HEK293T (cell line): ENCODE results near the gene SPTA1.

Experiments used
- CTCF ChIA-PET: fragments of 350-600 bp; formaldehyde crosslinking; extraction: SDS; loops from one replicate; lab custom pipeline; 2021; ENCODE audit warnings: antibody characterized with exemption, inconsistent platforms; lab: Yijun Ruan, JAX
- POLR2A ChIA-PET: fragments of 350-600 bp; formaldehyde crosslinking; extraction: SDS; loops from one replicate; lab custom pipeline; 2020; ENCODE audit warnings: antibody characterized with exemption, inconsistent platforms; lab: Yijun Ruan, JAX
- DNase-seq: peaks from one replicate; pipeline ENCODE4 v3.0.0; 2012; ENCODE audit warnings: mixed read lengths; ENCODE audit errors: extremely low spot score
- ARNT ChIP-seq: fragments of 450-650 bp; IDR thresholded peaks from 2 replicates; pipeline ENCODE4 v1.6.1; 2017; ENCODE audit warnings: mild to moderate bottlenecking
- BHLHE40 ChIP-seq: fragments of 450-650 bp; IDR thresholded peaks from 2 replicates; pipeline ENCODE4 v1.6.1; 2016; ENCODE audit warnings: mild to moderate bottlenecking, moderate library complexity, borderline replicate concordance
- CTBP1 ChIP-seq: fragments of 450-650 bp; IDR thresholded peaks from 2 replicates; pipeline ENCODE4 v1.6.1; 2016; ENCODE audit warnings: borderline replicate concordance
- ELF4 ChIP-seq: fragments of 450-650 bp; IDR thresholded peaks from 2 replicates; pipeline ENCODE4 v1.6.1; 2017; ENCODE audit warnings: antibody characterized with exemption
- FOXA1 ChIP-seq: fragments of 450-650 bp; IDR thresholded peaks from 2 replicates; pipeline ENCODE4 v1.6.1; 2016; ENCODE audit warnings: mild to moderate bottlenecking
- FOXK2 ChIP-seq: fragments of 450-650 bp; IDR thresholded peaks from 2 replicates; pipeline ENCODE4 v1.6.1; 2016; ENCODE audit warnings: mild to moderate bottlenecking
- FOXM1 ChIP-seq: fragments of 450-650 bp; IDR thresholded peaks from 2 replicates; pipeline ENCODE4 v1.6.1; 2017; ENCODE audit warnings: mild to moderate bottlenecking, borderline replicate concordance
- HDGF ChIP-seq: fragments of 450-650 bp; IDR thresholded peaks from 2 replicates; pipeline ENCODE4 v1.6.1; 2017; ENCODE audit warnings: antibody characterized with exemption, borderline replicate concordance
- L3MBTL2 ChIP-seq: fragments of 450-650 bp; conservative IDR thresholded peaks from 2 replicates; pipeline ENCODE4 v1.6.1; 2016; ENCODE audit warnings: mild to moderate bottlenecking
- LEF1 ChIP-seq: fragments of 450-650 bp; IDR thresholded peaks from 2 replicates; pipeline ENCODE4 v1.6.1; 2017; ENCODE audit warnings: mild to moderate bottlenecking, borderline replicate concordance
- NFRKB ChIP-seq: fragments of 450-650 bp; IDR thresholded peaks from 2 replicates; pipeline ENCODE4 v1.6.1; 2016; ENCODE audit warnings: mild to moderate bottlenecking, moderate library complexity
- PKNOX1 ChIP-seq: fragments of 450-650 bp; IDR thresholded peaks from 2 replicates; pipeline ENCODE4 v1.6.1; 2016
- SP1 ChIP-seq: fragments of 450-650 bp; IDR thresholded peaks from 2 replicates; pipeline ENCODE4 v1.6.1; 2017
- SUZ12 ChIP-seq: fragments of 450-650 bp; IDR thresholded peaks from 2 replicates; pipeline ENCODE4 v1.6.1; 2016; ENCODE audit warnings: mild to moderate bottlenecking
- TARDBP ChIP-seq: fragments of 450-650 bp; IDR thresholded peaks from 2 replicates; pipeline ENCODE4 v1.6.1; 2016
- ZNF384 ChIP-seq: fragments of 450-650 bp; IDR thresholded peaks from 2 replicates; pipeline ENCODE4 v1.6.1; 2016

SPTA1 gene

GRCh38 chr1:158563853-158564252, 122.7 kb downstream of the SPTA1 start:
- ChIA-PET CTCF (no interaction called here), POLR2A (no interaction called here)
- DNase-seq = no peak
- TF ChIP-seq FOXK2 = no peak
- TF ChIP-seq SP1 = no peak
- no peak for TF ChIP-seq HDGF
- TF ChIP-seq NFRKB = no peak
- TF ChIP-seq TARDBP = no peak
- no peak for TF ChIP-seq BHLHE40
- TF ChIP-seq ARNT = no peak
- no peak for TF ChIP-seq SUZ12
- TF ChIP-seq LEF1 = no peak
- TF ChIP-seq FOXA1 = no peak
- no peak for TF ChIP-seq FOXM1
- TF ChIP-seq ELF4 = no peak
- TF ChIP-seq PKNOX1 = no peak
- no peak for TF ChIP-seq CTBP1
- TF ChIP-seq L3MBTL2 = no peak
- no peak for TF ChIP-seq ZNF384
